GM12875 (cell line): Measurements from ENCODE around the gene STRA6.

Source experiments
- H3K4me3 ChIP-seq: one replicate; pipeline ENCODE4 v1.5.1; 2011; ENCODE audit warnings: low read depth, low read length, control low read depth
- TF ChIP-seq, protein P1 (sequence below): IDR thresholded peaks from 2 replicates; pipeline ENCODE4 v1.5.1; 2011; ENCODE audit warnings: low read depth, mild to moderate bottlenecking, control low read depth, inconsistent platforms, low read length, moderate library complexity, borderline replicate concordance; ENCODE audit not compliant: insufficient read depth

STRA6 gene

DNA sequence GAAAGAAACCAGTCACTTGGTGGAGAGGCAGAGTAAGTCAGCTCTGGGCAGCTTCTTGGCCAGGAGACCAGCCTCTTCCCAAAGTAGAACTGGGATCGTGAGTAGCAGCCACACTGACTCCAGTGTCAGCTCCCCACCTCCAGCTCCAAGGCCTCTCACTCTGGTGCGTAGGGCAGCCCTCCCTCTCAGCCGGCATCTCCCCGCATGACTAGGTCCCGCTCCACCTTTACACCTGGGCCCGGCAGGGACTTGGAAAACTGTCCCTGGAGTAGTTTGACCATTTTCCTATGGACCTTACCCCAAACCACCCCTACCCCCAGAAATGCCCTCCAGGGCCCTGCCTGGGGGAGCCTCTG lies 3.3 kb downstream of the STRA6 start:
- no peak overlapping the region for H3K4me3 ChIP-seq
- TF ChIP-seq, protein P1, sequence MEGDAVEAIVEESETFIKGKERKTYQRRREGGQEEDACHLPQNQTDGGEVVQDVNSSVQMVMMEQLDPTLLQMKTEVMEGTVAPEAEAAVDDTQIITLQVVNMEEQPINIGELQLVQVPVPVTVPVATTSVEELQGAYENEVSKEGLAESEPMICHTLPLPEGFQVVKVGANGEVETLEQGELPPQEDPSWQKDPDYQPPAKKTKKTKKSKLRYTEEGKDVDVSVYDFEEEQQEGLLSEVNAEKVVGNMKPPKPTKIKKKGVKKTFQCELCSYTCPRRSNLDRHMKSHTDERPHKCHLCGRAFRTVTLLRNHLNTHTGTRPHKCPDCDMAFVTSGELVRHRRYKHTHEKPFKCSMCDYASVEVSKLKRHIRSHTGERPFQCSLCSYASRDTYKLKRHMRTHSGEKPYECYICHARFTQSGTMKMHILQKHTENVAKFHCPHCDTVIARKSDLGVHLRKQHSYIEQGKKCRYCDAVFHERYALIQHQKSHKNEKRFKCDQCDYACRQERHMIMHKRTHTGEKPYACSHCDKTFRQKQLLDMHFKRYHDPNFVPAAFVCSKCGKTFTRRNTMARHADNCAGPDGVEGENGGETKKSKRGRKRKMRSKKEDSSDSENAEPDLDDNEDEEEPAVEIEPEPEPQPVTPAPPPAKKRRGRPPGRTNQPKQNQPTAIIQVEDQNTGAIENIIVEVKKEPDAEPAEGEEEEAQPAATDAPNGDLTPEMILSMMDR: no peak

DNA sequence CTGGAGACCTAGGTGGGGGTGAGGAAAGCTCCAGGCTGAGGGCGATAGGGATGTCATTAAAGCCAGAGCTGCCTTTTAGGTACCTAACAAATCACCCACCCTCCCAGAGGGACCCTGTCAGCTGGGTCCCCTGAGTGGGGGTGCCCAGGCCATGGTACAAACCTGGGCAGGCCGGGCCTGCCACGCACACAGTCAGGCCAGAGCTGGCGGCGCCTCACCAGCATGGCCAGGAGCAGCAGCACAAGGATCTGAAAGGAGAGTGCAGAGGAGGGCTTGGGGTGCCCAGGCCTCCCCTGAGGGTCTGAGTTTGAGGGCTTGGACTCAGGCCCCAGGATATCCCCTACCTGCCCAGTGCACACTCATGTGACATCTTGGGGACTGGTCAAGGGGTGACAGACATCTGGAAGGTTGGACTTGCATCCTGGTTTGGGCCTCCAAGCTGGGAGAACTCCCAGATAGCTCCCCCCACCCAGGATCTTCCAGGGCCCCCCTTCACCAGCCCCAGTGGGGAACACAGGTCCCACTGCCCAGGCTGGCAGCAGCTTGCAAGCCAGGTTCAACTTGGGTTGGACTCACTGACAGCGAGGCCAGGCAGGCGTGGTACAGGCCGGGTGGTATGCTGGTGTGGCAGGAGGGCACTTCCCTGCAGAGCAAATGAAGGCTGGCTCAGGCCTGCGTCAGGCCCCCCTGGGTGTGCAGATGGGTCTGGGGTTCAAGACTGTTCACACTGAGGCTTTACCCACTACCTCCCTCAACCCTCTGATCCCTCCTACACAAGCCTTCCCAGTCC lies 5.2 kb downstream of the STRA6 start:
- no peak overlapping the region for H3K4me3 ChIP-seq
- TF ChIP-seq, protein P1: no peak

DNA sequence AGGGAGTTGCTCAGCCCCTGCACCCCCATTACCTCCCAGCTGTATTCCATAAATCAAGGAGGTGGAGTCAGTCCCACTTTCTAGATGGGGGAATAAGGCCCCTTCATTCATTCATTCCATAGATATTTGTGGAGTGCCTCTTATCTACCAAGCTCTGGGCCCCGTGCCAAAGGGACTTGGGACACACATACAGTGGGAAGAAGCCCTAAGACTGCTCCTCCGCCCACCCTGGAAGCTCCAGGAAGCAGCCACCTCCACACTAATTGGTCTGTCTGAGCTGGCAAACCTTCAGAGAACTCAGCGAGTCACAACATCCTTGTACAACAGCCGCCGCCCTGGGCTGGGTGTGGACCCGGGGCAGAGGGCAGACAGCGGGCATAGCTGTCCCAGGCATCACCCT lies 6.4 kb downstream of the STRA6 start:
- TF ChIP-seq, protein P1: no peak
- H3K4me3 ChIP-seq: no peak overlapping the region

DNA sequence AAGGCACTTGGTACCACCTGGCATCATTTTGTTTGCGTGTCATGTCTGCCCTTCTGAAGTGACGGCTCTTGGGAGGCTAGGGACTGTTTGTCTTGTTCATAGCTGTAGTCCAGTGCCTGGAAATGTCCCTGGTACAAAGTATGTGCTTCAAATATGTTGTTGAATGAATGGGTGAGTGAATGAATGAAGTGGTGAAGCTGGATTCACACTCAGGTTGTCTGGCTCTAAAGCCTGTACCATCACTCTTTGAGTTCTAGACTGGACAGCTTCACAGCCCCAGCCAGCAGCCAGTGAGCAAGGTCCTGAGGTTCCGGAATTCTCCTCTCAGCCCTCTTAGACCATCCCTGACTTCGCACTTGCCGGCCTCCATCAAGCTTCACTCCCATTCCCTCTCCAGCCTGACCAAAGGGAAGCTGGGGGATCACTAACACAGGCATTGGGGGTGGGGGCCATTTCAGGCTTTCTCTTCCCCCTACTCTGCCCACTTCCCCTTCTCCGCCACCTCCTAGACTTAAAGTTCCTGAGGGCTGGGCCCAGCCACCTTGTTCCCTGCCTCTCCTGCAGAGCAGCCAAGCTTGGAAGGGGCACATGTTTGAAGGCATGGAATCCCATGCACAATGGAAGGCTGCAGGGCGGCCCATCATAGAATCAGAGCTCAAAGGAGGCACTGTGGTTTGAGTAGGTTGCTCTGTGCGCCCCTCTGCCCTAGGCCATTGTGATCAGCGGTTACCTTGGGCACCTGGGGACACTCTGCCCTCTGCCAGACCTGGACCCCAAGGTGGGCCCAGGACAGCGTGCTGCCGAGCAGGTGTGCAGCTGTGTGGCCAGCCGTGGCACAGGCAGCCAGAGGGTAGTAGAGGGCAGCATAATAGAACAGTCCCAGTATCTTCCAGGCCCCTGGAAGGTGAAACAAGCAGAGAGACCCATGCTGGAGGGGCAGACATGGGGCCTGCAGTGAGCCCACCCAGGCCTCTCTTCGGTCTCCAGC lies 7.7 kb downstream of the STRA6 start:
- H3K4me3 ChIP-seq: no peak overlapping the region
- TF ChIP-seq, protein P1: no peak

DNA sequence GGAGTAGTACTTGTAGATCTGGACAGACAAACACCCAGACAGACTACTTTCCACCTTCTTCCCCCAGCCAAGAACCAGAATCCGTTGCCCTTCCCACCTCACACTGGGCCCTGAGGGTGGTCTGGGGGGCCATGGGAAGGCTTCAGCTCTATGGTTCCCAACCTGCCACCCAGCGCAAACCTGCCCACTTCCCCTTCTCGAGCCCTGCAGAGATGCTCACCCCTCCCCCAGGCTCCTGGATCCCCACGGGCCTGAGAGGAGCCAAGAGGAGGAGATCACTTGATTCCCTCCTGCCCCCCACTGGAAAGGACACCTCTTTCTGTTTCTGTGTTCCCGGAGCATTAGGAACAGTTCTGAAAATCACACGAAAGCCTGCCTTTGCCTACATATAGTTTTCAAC lies 8.7 kb downstream of the STRA6 start:
- TF ChIP-seq, protein P1: no peak

DNA sequence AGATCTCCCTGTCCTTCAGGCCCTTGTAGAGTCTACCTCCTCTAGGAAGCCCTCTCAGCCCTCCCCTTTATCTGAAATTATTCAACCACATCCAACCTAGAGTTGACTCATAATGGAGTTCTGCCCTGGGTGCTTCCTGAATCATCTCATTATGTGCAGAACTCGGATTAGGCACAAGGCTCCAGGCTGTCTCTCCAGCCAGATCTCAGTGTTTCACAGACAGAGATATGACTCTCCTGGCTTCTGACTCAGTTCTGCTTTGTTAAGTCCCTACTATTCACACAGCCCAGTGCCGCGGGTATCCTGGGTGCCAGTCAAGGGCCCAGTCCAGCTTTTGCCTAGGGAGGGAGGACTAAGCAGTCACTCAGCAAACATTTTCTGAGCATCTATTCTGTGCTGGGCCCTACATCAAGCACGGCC lies 9.3 kb downstream of the STRA6 start:
- H3K4me3 ChIP-seq: no peak overlapping the region
- TF ChIP-seq, protein P1: no peak

More for the DNA sequence above, 8.7 kb downstream of the STRA6 start:
- H3K4me3 ChIP-seq: no peak overlapping the region
